ENCODE data around the gene GOLPH3L. TPM values are rescaled to one million over a fixed set of nuclear protein-coding genes. Genes with fewer than 3 reads are reported as not detected.
"Not testable (repeated sequence)": the region's sequence is repeated elsewhere in the genome, so short reads cannot be mapped to it uniquely, and the experiment has no call there.

Gene GOLPH3L
- total and polyA plus RNA-seq, 2 donors (not counting 1 experiment from before 2014, with no cell fraction given) = 7.4 to 25.3 TPM

DNA sequence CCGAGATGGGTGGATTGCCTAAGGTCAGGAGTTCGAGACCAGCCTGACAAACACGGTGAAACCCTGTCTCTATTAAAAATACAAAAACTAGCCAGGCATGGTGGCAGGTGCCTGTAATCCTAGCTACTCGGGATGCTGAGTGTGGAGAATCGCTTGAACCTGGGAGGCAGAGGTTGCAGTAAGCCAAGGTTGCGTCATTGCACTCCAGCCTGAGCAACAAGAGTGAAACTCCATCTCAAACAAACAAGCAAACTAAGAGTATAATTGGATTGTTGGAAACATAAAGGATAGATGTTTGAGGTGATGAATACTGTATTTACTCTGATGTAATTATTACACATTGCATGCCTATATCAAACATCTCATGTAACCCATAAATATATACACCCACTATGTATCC, 58.5 kb downstream of the GOLPH3L start:
- H2AFZ ChIP-seq (ENCODE audit: insufficient read depth, low read depth, low read length, poor library complexity, severe bottlenecking); H3K27ac ChIP-seq (ENCODE audit: low read length in 2 of 2); POLR2A ChIA-PET; DNase-seq; H3K4me3 ChIP-seq (ENCODE audit: control extremely low read depth in 1 of 5, extremely low read depth in 1 of 5, insufficient read depth in 1 of 5, low read depth in 2 of 5, low read length in 4 of 5); ATAC-seq (ENCODE audit: low read depth); H3K4me2 ChIP-seq (replicated peaks; ENCODE audit: low read depth, low read length, poor library complexity, severe bottlenecking); H3K4me1 ChIP-seq (ENCODE audit: control insufficient read depth in 2 of 2, insufficient read depth in 2 of 2, low read length in 2 of 2); intact Hi-C loops (cut with micrococcal nuclease); H3K27ac Mint-ChIP-seq; H3K27me3 ChIP-seq (replicated peaks in 1 of 4; ENCODE audit: control extremely low read depth in 1 of 4, control insufficient read depth in 3 of 4, insufficient read depth in 4 of 4, low read length in 3 of 4); H3K9me3 ChIP-seq (ENCODE audit: control extremely low read depth in 1 of 3, control insufficient read depth in 2 of 3, insufficient read depth in 1 of 3, low read length in 2 of 3); H3K4me3 Mint-ChIP-seq; H3K79me2 ChIP-seq (ENCODE audit: control insufficient read depth, insufficient read depth, low read length); H3K27me3 Mint-ChIP-seq; H3K36me3 ChIP-seq (replicated peaks in 1 of 2; ENCODE audit: control extremely low read depth in 1 of 2, control insufficient read depth in 1 of 2, extremely low read depth in 1 of 2, insufficient read depth in 2 of 2, low read length in 1 of 2); H3K9ac ChIP-seq (ENCODE audit: low read length); H3K9me3 Mint-ChIP-seq (ENCODE audit: insufficient read depth); H4K20me1 ChIP-seq (ENCODE audit: control insufficient read depth, insufficient read depth, low read length, poor library complexity, severe bottlenecking): not testable (repeated sequence)
- CTCF ChIA-PET = interaction anchor here (0.8 to 1.0 kb wide), 2 partner anchors 19 to 79 kb away, joined by 3 to 4 read pairs; no protein-coding TSS in a partner anchor
- WGBS (ENCODE audit: insufficient coverage) = 100% methylated on average over 2 of the region's 6 CpGs
- peaks cover 15% of the 10 kb centered on the region for H3K4me1 Mint-ChIP-seq

- H3K9me3 ChIP-seq (ENCODE audit: control extremely low read depth in 1 of 3, control insufficient read depth in 2 of 3, insufficient read depth in 1 of 3, low read length in 2 of 3); POLR2A ChIA-PET; H3K9me3 Mint-ChIP-seq (ENCODE audit: insufficient read depth); H3K27me3 Mint-ChIP-seq; H3K4me3 ChIP-seq (ENCODE audit: control extremely low read depth in 1 of 5, extremely low read depth in 1 of 5, insufficient read depth in 1 of 5, low read depth in 2 of 5, low read length in 4 of 5); H3K27ac ChIP-seq (ENCODE audit: low read length in 2 of 2); H3K36me3 ChIP-seq (replicated peaks in 1 of 2; ENCODE audit: control extremely low read depth in 1 of 2, control insufficient read depth in 1 of 2, extremely low read depth in 1 of 2, insufficient read depth in 2 of 2, low read length in 1 of 2); intact Hi-C loops (cut with micrococcal nuclease); H3K4me3 Mint-ChIP-seq; H3K27me3 ChIP-seq (replicated peaks in 1 of 4; ENCODE audit: control extremely low read depth in 1 of 4, control insufficient read depth in 3 of 4, insufficient read depth in 4 of 4, low read length in 3 of 4); H3K9ac ChIP-seq (ENCODE audit: low read length); CTCF ChIA-PET; H2AFZ ChIP-seq (ENCODE audit: insufficient read depth, low read depth, low read length, poor library complexity, severe bottlenecking); H3K79me2 ChIP-seq (ENCODE audit: control insufficient read depth, insufficient read depth, low read length); ATAC-seq (ENCODE audit: low read depth); H3K4me2 ChIP-seq (replicated peaks; ENCODE audit: low read depth, low read length, poor library complexity, severe bottlenecking); H4K20me1 ChIP-seq (ENCODE audit: control insufficient read depth, insufficient read depth, low read length, poor library complexity, severe bottlenecking); DNase-seq: not testable (repeated sequence)
- Mint-ChIP-seq H3K27ac (peak overlapping the region; percentile 27), H3K4me1 (peaks cover 21% of the 10 kb centered on the region)
- 56% methylated on average over 8 of the region's 17 CpGs for WGBS (ENCODE audit: insufficient coverage)
- peaks cover 6 to 11% of the 10 kb centered on the region in 2 donors for H3K4me1 ChIP-seq (ENCODE audit: control insufficient read depth in 2 of 2, insufficient read depth in 2 of 2, low read length in 2 of 2)
These were observed 61.9 kb downstream of the GOLPH3L start for GRCh38 chr1:150634839-150635622.
